ENCODE data around the gene KRT76.
"Not testable (repeated sequence)": the region's sequence is repeated elsewhere in the genome, so short reads cannot be mapped to it uniquely, and the experiment has no call there.

The KRT76 gene

GRCh38 chr12:52781399-52782082 is 4.4 kb upstream of the KRT76 start:
- DNase-seq (ENCODE audit: low read depth) = no peak

DNA sequence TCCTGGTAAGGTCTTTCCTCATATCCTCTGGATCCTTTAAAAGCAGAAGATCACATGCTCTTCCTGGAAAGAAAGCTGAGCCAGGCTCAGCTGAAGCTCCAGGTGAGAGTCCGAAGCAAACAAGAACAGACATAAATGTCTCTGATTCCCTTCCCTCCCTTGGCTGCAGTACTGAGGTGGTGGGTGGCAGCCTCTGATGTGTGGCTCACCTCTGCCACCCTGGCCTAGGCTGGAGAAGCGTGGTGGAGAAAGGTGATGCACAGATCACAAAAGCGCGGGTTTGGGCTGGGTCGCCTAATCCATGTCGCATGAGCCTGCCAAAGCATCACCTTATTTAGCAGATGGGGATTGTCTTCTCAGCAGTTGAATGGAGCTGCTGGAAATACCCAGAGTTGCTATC is 2.8 kb upstream of the KRT76 start:
- no peak for DNase-seq (ENCODE audit: low read depth)

- no peak for DNase-seq (ENCODE audit: low read depth)
Observed at GRCh38 chr12:52778833-52779232, 1.7 kb upstream of the KRT76 start.

DNA sequence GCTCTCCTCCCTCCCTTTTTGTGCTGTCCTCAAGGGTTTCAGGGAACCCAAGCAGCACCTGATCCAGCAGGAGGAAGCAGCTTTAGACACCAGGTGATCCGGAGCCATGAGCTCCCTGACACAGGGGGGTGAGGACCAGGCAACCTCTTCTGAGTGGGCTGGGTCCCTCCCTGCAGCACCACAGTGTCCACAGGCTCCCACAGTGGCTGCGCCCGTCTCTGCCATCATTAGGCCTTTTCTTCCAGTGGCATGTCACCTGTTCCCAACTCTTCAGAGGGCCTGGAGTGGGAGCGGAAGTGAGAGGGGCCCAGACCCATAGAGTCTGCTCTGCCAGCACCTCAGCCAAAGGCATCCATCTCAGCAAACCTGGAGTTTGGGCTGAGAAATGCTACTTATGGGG is 421 bp upstream of the KRT76 start:
- DNase-seq (ENCODE audit: low read depth) = no peak

DNA sequence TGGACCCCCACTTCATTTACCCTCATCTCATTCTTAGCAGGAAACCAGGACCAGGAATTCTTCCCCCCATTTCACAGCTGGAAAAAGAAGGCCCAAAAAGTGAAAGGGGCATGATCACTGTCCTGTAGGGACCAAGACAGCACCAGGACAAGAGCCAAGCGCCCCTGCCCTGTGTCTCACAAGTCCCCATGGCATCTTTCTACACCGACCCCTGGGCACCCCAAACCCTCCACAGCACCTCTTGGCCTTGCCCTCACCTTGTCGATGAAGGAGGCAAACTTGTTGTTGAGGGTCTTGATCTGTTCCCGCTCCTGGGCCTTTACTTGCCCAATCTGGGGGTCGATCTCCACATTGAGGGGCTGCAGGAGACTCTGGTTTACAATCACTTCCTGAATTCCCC is 710 bp downstream of the KRT76 start:
- no peak for DNase-seq (ENCODE audit: low read depth)

- DNase-seq (ENCODE audit: low read depth) = no peak
Observed at GRCh38 chr12:52774629-52775250, 2.4 kb downstream of the KRT76 start.

DNA sequence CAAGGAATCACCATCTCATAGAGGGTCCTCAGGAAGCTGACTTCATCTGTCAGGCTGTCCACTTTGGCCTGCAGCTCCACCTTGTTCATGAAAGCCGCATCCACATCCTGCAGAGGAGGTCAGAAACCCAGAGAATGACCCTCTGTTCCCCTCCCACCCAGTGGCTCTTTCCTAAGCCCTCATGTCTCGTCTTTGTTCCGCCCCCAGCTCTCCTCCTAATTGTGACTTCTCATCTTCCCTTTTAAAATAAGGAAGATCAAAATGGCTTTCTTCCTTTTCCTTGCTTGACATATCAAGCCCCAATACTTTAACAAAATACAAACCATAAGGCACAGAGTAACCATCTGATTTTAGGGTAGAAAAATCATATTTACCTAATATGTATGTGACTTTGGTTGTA is 4.4 kb downstream of the KRT76 start:
- no peak for DNase-seq (ENCODE audit: low read depth)

GRCh38 chr12:52772188-52772587 is 5.0 kb downstream of the KRT76 start:
- DNase-seq (ENCODE audit: low read depth) = no peak

GRCh38 chr12:52771505-52771904 is 5.6 kb downstream of the KRT76 start:
- no peak for DNase-seq (ENCODE audit: low read depth)

- DNase-seq (ENCODE audit: low read depth) = no peak
Observed at GRCh38 chr12:52771088-52771487, 6.1 kb downstream of the KRT76 start.

DNA sequence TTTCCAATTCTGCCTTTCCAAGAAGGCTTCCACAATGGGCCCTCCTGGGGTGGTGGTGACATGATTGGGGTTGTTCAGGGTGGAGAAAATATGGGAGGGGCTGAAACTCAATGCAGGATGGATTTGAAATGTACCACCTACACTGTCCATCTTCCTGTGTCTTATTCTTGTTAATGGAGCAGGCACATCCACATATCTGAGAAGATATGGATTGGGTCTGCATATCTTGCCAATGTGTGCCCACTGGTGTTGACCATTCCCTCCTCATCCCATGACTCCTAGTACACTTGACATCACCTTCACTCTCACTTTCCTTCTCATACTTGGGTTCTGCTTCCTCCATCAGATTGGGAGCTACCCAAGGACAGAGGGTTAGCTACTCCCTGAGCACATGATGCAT is 7.2 kb downstream of the KRT76 start:
- DNase-seq (ENCODE audit: low read depth) = no peak

DNA sequence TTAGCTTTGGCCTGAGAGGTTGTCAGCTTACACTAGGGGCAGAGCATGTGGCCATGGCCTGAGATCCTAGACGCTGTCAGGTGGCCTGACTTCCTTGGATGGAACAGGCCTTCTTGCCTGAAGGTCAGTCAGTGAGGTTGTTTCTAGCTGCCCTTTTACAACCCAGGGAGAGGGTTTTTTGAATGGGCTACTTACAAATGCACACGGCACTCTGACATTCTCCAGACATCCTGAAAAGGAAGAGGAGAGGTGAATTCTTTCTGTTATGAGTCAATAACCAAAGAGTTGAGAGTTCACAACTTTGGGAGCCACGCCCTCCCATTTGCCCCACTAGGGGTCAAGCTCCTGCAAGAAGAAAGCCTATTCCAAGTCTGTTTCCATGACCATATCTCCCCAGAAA is 7.8 kb downstream of the KRT76 start:
- DNase-seq (ENCODE audit: low read depth) = no peak

DNA sequence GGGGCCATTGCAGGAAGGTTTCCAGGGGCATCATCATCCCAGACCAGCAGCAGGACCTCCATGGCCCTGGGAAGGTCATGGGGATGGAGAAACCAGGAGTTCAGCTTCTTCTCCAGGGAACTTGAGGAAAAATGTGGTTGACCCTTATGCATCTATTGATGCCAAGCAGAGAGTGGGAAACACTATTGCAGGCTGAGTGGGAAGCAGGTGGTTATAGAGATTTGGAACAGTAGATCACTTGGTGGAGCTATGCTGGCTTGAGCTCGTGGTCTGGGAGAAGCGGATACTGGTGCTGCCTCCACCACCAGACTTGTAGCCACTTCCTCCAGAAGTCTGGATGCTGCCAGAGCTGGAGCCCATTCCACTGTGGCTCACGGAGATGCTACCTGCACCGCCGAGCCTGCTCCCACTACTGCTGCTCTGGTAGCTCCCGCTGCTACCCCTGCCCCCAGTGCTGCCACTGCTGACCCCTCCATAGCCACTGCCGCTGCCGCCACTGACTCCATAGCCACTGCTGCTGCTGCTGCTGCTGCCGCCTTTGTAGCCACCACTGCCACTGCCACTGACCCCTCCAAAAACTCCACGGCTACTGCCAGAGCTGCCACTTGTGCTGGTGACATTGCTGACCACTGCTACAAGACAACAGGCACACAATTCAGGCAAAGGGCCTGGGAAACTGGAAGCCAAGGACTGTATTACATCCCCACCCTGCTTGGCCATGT is 8.5 kb downstream of the KRT76 start:
- no peak for DNase-seq (ENCODE audit: low read depth)

- no peak for DNase-seq (ENCODE audit: low read depth)
Observed at GRCh38 chr12:52767427-52767826, 9.7 kb downstream of the KRT76 start.

GRCh38 chr12:52767020-52767379 is 10.1 kb downstream of the KRT76 start:
- no peak for DNase-seq (ENCODE audit: low read depth)

- no peak for DNase-seq (ENCODE audit: low read depth)
Observed at GRCh38 chr12:52766351-52767019, 10.7 kb downstream of the KRT76 start.

DNA sequence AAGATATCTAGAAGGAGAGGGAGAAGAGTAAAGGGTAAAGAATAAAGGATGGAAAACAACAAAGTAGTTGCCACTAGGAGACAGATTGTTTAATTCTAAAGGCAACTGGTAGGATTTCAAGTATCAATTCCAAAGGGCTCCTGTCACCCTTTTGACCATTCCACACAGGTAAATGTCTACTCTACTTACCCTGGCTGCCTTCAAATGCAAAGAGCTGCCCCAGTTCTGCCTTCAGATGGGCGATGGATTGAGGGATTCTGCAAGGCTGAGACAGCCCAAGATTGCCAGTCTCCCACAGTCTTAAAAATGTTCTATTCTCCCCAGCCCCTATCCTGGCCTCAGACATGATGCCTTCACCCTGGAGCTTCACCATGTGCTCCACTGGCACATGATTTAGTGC is 11.4 kb downstream of the KRT76 start:
- no peak for DNase-seq (ENCODE audit: low read depth)

DNA sequence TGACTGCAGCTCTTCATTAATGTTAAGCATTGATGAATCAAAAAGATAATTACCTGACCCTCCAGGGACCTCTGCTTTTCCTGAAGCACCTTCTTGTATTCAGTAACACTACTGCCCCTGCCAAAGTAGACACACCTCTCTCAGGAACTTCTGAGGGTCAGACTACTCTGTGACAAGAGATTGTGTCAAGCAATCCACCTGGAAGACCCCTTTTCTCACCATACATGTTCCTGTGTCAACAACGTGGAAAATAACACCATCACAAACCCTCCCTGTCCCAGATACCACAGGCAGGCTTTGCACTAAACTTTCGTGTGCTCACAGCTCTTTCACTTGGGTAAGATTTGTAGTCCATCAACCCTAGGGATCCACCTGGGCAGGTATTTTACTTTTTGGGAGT is 13.2 kb downstream of the KRT76 start:
- DNase-seq (ENCODE audit: low read depth) = no peak

DNA sequence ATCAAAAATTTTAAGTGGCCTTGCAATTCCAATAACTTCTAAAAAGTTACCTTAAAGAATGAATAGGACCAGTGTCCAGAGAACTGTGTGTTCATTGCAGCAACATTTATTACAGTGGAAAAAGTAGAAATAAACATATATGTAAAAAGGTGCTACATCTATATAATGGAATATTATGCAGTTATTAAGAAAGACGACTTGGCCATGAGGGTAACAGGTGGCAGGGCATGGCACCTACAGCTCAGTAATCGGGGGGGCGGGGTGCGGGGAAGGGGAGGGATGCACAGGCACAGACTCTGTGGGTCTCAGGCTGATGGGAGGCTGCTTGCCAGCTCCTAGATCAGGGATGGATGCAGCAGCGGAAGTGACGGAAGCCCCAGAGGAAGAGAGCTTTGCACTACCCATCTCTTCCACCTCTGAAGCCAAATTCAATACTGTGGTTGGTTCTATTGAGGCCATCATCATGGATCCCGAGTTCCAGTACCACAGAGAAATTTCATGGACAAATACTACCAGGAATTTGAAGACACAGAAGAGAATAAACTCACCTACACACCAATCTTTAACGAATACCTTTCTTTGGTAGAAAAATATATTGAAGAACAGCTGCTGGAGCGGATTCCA is 14.0 kb downstream of the KRT76 start:
- no peak for DNase-seq (ENCODE audit: low read depth)

GRCh38 chr12:52761802-52762201 is 15.3 kb downstream of the KRT76 start:
- no peak for DNase-seq (ENCODE audit: low read depth)

GRCh38 chr12:52761218-52761617 is 15.9 kb downstream of the KRT76 start:
- DNase-seq (ENCODE audit: low read depth) = not testable (repeated sequence)

DNA sequence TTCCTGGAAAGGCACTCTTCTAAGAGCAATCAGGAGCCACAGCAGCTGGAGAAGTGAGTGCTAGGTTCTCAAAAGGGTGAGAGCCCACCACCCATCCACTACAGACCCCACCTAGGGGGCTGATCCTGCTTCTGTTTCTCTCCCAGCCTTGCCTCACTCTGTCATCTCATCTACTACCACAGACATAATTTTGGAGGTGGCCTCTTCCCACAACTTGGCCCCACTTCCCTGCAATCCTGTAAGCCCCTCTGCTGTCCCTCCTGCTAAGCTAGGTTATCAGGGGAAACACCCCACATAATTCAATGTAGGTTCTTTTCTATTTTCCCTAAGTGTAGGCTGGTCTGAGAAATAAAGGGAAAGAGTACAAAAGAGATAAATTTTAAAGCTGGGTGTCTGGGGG is 16.5 kb downstream of the KRT76 start:
- no peak for DNase-seq (ENCODE audit: low read depth)

- no peak for DNase-seq (ENCODE audit: low read depth)
Observed at GRCh38 chr12:52759695-52760094, 17.4 kb downstream of the KRT76 start.

Measured in fibroblast of gingiva (primary cell).